ENCODE measurements around the gene MYO3B. TPM values are rescaled to one million over a fixed set of nuclear protein-coding genes. Genes with fewer than 3 reads are reported as not detected.

The MYO3B gene
- total RNA-seq, 1 experiment from 2014 or later, result 0.63 TPM

GRCh38 chr2:170145191-170145590 lies 32.8 kb upstream of the MYO3B start:
- H3K9me3 ChIP-seq (ENCODE audit: control insufficient read depth, low read depth, low read length), result no peaks in the 10 kb centered on the region
- no peak overlapping the region; a peak in 1 of 7 replicates for H3K27ac Mint-ChIP-seq
- no peak for DNase-seq
- H4K5ac ChIP-seq (ENCODE audit: insufficient read length, low read depth, low read length), result no peak overlapping the region
- no peak overlapping the region for H3K4me2 ChIP-seq (ENCODE audit: insufficient read depth, insufficient read length, low read length)
- H3K9me3 Mint-ChIP-seq, result peaks cover 10 to 13% of the 10 kb centered on the region in 2 experiments
- no peak overlapping the region for H2AFZ ChIP-seq (ENCODE audit: low read length)
- H3K79me1 ChIP-seq (ENCODE audit: insufficient read depth, low read depth, low read length, poor library complexity, severe bottlenecking), result no peaks in the 10 kb centered on the region
- no CpG with 5 or more reads among the region's 1 CpG for WGBS (ENCODE audit: extremely low coverage, insufficient read length, low lambda C conversion rate)
- H3K9ac ChIP-seq (ENCODE audit: extremely low read depth, insufficient read length, low read length), result no peak overlapping the region
- no peak overlapping the region for H2BK120ac ChIP-seq (ENCODE audit: low read depth, low read length, poor library complexity, severe bottlenecking)
- H3K27me3 Mint-ChIP-seq (ENCODE audit: low read depth), result peaks cover 5% of the 10 kb centered on the region
- H3K36me3 Mint-ChIP-seq (ENCODE audit: insufficient read depth in 1 of 3, low read depth in 3 of 3), result peaks cover 5 to 12% (median 7%) of the 10 kb centered on the region in 3 experiments; a peak in 5 of 7 replicates
- H3K23me2 ChIP-seq (ENCODE audit: insufficient read length, low read depth, low read length, poor library complexity, severe bottlenecking), result no peaks in the 10 kb centered on the region
- no peaks in the 10 kb centered on the region for H3K27me3 ChIP-seq (ENCODE audit: insufficient read depth, low read length)
- no peak overlapping the region for H2BK5ac ChIP-seq (ENCODE audit: insufficient read length, low read length)
- H3K27ac ChIP-seq (ENCODE audit: insufficient read length, low read depth, low read length), result no peak overlapping the region
- H3K23ac ChIP-seq (ENCODE audit: insufficient read length, low read depth, low read length), result no peak overlapping the region
- no peak overlapping the region for H4K91ac ChIP-seq (ENCODE audit: insufficient read length, low read depth, low read length)
- H2BK15ac ChIP-seq (ENCODE audit: low read depth, low read length), result no peak overlapping the region
- H3K4me3 Mint-ChIP-seq, result no peak overlapping the region
- no peak overlapping the region for H3K14ac ChIP-seq (ENCODE audit: insufficient read depth, low read length)
- no peak overlapping the region for H3T11ph ChIP-seq (ENCODE audit: low read length)
- H3K4me1 ChIP-seq (ENCODE audit: insufficient read depth, low read length), result no peaks in the 10 kb centered on the region
- H3K56ac ChIP-seq (ENCODE audit: insufficient read length, low read depth, low read length), result no peak overlapping the region
- H3K4ac ChIP-seq (ENCODE audit: low read depth, low read length), result no peak overlapping the region
- no peak for TF ChIP-seq CTCF (conservative IDR thresholded peaks at IDR 0.05)
- H4K8ac ChIP-seq (replicated peaks; ENCODE audit: insufficient read length, low read depth, low read length), result no peak overlapping the region
- no peak overlapping the region for H3K18ac ChIP-seq (ENCODE audit: insufficient read length, low read depth, low read length)
- H3K4me1 Mint-ChIP-seq, result peaks cover 9 to 15% of the 10 kb centered on the region in 2 experiments
- no peak overlapping the region for H2AK5ac ChIP-seq (ENCODE audit: insufficient read length, low read length)
- no peak overlapping the region for H2BK20ac ChIP-seq (ENCODE audit: low read depth, low read length, poor library complexity, severe bottlenecking)
- H4K20me1 ChIP-seq (ENCODE audit: control insufficient read depth, insufficient read depth, insufficient read length), result no peaks in the 10 kb centered on the region
- no peak overlapping the region for H2BK12ac ChIP-seq (ENCODE audit: insufficient read length, low read depth, low read length)
- H3K79me2 ChIP-seq (ENCODE audit: insufficient read depth, low read length), result no peaks in the 10 kb centered on the region

Measured in H9 (cell line).